G401 (cell line): ENCODE data around the gene MYCN. TPM values are rescaled to one million over a fixed set of nuclear protein-coding genes. Genes with fewer than 3 reads are reported as not detected.
"Not testable (repeated sequence)": the region's sequence is repeated elsewhere in the genome, so short reads cannot be mapped to it uniquely, and the experiment has no call there.

Source experiments
- DNase-seq: peaks from one replicate; pipeline ENCODE4 v3.0.0-alpha.2; 2015; ENCODE audit warnings: low spot score
- in situ Hi-C: cut with HindIII; loops from 2 replicates; pipeline ENCODE4 v1.10.0; 2016; ENCODE audit warnings: low sequenced_read_pairs, mixed read lengths
- total RNA-seq: library from RNA; depleted of rRNA; stranded (reverse); fragments of >200 nt; shearing (Covaris generic); gene quantifications from 2 replicates; pipeline ENCODE4 v1.2.3, GENCODE V29; 2014

MYCN gene
- total RNA-seq, 1 experiment from 2014 or later, result not detected

GRCh38 chr2:15929008-15929407, 11.3 kb upstream of the MYCN start:
- DNase-seq, in situ Hi-C loops: not testable (repeated sequence)

- in situ Hi-C loops, result no loop called here
- DNase-seq, result no peak
Measured at GRCh38 chr2:15929861-15930260, 10.5 kb upstream of the MYCN start.

GRCh38 chr2:15930589-15931318, 9.6 kb upstream of the MYCN start:
- no peak for DNase-seq
- in situ Hi-C loops, result no loop called here

- no peak for DNase-seq
- in situ Hi-C loops, result no loop called here
Measured at GRCh38 chr2:15931319-15931890, 8.9 kb upstream of the MYCN start.

GRCh38 chr2:15931950-15932349, 8.4 kb upstream of the MYCN start:
- DNase-seq, result no peak
- in situ Hi-C loops, result no loop called here

- in situ Hi-C loops, result no loop called here
- DNase-seq, result no peak
Measured at GRCh38 chr2:15932394-15933183, 7.8 kb upstream of the MYCN start.

- DNase-seq, result no peak
- in situ Hi-C loops, result no loop called here
Measured at GRCh38 chr2:15933184-15933845, 7.0 kb upstream of the MYCN start.

GRCh38 chr2:15934291-15934945, 5.9 kb upstream of the MYCN start:
- no peak for DNase-seq
- in situ Hi-C loops, result no loop called here

- in situ Hi-C loops, result no loop called here
- no peak for DNase-seq
Measured at GRCh38 chr2:15935189-15935588, 5.2 kb upstream of the MYCN start.

- in situ Hi-C loops, result no loop called here
- no peak for DNase-seq
Measured at GRCh38 chr2:15935675-15936074, 4.7 kb upstream of the MYCN start.

- DNase-seq, result no peak
- in situ Hi-C loops, result no loop called here
Measured at GRCh38 chr2:15936277-15937104, 3.9 kb upstream of the MYCN start.

GRCh38 chr2:15937105-15937881, 3.1 kb upstream of the MYCN start:
- in situ Hi-C loops, result no loop called here
- DNase-seq, result no peak

GRCh38 chr2:15937882-15938802, 2.2 kb upstream of the MYCN start:
- no peak for DNase-seq
- in situ Hi-C loops, result no loop called here

- in situ Hi-C loops, result no loop called here
- no peak for DNase-seq
Measured at GRCh38 chr2:15938803-15939555, 1.4 kb upstream of the MYCN start.

GRCh38 chr2:15939556-15939853, 845 bp upstream of the MYCN start:
- in situ Hi-C loops, result no loop called here

More at GRCh38 chr2:15939556-15939853, 845 bp upstream of the MYCN start:
- peak; percentile 9 for DNase-seq
